NCI-H2029 (cell line): ENCODE results near the gene PPARG.
"Not testable (repeated sequence)": the region's sequence is repeated elsewhere in the genome, so short reads cannot be mapped to it uniquely, and the experiment has no call there.

Experiments
- DNase-seq: peaks from one replicate; lab custom pipeline; 2025; lab: John Stamatoyannopoulos, UW

PPARG gene

DNA sequence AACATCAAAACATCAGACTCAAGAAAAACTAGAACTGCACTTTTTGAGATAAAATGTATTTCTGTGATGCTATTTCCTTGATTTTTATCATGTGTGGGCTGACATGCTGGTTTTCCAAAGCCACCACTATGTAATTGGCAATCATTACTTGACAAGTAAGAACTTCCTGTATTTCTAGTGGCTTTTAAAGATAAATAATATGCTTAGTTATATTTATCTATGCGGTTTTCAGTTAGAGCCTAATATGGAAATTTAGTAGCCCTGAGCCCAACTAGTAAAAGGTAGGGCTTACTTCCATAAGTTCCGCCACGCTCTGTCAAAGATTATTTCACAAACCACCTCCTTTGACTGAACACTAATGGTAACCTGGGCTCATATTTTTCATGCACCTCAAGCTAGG lies 91.6 kb downstream of the PPARG start:
- no peak for DNase-seq

DNA sequence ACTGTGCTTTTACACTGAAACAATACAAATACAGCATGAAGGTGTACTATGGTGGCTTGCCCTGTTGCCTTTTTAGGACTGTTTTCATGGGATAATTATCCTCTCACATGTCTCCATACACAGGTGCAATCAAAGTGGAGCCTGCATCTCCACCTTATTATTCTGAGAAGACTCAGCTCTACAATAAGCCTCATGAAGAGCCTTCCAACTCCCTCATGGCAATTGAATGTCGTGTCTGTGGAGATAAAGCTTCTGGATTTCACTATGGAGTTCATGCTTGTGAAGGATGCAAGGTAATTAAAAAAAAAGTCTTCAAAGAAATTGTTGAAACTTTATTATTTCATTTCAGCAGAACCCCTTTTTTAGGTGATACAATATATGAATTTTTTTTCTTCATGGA lies 92.3 kb downstream of the PPARG start:
- DNase-seq, result no peak

DNA sequence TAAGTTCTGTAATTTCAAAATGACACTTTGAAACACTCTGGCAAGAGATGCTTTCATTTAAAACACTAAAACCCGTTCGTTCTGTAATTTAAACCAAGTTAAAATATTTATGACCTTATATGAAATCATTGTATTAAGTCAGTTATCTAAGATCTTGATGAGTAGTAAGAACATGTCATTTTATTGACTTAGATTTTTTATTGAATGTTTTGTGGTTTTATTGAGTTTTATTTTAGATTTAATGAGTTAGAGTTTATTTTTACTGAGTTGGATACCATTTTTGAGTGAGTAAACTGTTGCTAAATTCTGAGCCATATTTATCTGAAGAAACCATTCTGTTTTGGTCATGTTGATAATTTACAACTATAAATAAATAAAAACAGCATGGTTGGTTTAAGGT lies 94.3 kb downstream of the PPARG start:
- no peak for DNase-seq

DNA sequence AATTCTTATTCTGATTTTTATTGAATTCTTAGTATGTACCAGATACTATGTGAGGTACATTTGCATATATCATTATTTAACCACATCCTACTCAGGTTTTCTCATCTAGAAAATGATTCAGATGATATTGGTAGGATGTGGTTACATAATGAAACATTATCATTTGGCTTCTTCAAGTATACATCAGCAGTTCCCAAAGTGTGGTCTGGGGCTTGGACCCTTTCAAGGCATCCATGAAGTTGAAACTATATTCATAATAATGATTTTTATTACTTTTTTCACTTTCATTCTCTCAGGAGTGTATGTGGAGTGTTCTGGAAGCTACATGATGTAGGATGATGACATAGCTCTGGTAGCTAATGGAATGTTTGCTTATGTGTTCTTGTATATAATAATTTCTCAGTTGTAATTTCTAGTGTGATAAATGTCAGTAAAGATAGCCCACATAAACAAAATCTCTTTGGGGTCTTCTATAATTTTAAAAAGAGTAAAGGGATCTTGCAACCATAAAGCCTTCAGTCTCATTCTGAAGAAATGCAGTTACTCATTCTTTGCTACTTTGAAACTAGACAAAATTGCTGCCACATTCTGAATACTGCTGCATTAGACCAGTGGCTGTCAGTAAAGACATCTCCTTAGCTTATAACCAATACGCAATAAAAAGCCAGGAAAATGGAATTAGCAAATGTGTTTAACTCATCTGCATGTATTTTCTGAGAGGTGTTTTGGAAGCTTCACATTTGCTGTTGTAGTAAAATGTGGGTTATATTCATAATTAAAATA lies 95.8 kb downstream of the PPARG start:
- DNase-seq, result no peak

DNA sequence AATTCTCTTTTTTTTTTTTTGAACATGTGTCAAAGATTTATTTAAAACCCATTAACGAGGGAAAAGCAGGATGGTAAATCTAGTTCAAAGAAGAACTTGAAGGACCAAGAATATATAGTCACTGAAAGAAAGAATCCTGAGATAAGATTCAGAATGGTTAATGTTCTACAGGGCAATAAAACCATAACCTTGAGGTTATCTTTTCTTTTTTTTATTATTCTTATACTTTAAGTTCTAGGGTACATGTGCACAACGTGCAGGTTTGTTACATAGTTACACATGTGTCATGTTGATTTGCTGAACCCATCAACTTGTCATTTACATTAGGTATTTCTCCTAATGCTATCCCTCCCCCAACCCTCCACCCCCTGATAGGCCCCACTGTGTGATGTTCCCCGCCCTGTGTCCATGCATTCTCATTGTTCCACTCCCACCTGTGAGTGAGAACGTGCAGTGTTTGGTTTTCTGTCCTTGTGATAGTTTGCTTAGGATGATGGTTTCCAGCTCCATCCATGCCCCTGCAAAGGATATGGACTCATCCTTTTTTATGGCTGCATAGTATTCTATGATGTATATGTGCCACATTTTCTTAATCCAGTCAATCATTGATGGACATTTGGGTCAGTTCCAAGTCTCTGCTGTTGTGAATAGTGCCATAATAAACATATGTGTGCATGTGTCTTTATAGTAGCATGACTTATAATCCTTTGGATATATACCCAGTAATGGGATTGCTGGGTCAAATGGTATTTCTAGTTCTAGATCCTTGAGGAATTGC lies 97.8 kb downstream of the PPARG start:
- not testable (repeated sequence) for DNase-seq

DNA sequence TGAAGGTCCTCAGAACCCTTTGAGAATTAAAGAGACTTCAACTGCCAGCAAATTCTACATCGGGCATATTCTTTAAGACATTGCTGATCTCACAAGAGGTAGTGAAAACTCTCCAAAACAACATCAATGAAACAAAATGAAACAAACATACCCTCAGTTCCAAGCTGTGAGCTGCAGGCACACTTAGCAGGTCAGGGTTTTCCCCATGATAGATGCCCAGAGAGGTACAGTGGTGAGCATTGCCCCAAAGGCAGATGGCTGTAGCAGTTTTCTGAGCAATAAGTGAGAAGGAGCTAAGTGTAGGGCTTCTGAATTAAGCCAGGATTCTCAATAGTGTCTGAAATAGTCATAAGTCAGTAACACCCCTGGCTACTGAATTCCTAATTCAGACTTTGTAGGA lies 99.3 kb downstream of the PPARG start:
- no peak for DNase-seq

DNA sequence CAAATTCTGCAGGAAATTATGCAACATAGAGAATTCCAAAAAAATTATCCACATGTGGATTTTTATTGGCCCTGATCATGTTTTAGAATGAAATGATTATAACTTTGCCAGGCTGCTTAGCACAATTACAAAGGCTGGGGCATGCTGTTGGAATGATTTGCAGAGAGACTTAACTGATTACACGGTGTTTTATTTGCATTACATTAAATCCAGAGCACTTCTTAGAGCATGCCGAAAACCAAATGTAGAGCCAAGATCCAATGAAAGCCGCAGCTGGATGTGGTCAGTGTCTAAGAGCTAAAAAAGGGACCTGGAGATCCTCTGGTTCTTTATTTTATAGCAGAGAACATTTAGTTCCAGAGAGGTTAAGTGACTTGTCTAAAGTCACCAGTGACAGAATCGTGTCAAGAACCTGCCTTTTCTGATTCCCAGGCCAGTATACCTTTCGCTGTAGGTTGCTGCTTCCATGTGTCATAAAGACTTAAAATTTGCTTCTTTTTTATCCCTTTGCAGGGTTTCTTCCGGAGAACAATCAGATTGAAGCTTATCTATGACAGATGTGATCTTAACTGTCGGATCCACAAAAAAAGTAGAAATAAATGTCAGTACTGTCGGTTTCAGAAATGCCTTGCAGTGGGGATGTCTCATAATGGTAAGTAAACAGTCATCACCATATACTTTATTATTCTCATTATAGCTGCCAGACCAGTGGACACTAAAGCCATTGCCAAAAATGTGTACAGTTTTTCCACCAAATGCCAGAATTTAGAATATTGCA lies 103.4 kb downstream of the PPARG start:
- no peak for DNase-seq

DNA sequence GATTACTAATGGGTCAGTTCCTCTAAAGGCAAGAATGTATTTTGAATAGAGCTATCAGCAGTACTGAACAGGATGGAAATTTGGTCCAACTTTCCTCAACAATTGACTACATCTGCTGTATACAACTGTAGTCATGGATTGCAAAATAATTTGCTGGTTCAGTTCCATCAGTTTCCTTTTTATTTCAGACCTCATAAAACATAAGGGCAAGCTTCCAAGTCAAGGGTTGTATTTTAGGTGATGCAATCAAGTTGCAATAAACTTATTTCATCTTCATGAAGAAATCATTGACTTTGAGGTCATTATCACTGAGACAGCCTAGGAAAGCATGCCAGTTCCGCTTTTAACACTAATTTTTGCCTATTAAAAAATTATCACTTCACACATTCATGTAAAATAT lies 105.0 kb downstream of the PPARG start:
- no peak for DNase-seq

DNA sequence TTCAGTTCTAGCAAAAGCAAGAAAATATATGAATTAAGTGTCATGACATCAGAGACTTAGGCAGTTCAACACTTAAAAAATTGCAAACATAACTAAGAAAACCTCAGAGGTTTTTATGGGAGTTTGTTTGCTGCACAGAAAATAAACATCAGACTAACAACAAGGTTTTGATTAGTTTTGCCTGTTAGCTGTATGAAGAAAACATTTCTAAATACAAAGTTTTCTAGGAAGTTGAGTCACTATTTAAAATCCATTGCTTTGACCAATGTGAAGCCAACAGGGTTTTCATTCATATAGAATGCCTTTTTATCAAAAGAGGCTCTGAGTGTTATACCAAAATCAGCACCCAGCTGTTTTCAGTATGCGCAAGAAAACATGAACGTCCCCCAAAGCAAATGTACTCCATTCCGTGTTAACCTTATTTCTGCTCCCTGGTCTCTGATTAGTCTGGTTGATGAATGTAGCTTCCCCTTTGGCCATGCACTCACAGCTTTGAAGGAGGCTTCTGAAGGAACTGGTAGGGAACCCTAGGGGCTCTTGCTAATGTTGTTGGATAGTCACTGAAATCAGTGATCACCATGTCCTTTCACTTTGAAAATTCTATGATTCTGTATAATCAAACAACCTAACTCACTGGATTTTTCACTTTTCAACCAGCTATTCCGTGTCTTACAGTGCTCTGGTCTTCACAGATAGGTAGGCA lies 105.8 kb downstream of the PPARG start:
- no peak for DNase-seq

DNA sequence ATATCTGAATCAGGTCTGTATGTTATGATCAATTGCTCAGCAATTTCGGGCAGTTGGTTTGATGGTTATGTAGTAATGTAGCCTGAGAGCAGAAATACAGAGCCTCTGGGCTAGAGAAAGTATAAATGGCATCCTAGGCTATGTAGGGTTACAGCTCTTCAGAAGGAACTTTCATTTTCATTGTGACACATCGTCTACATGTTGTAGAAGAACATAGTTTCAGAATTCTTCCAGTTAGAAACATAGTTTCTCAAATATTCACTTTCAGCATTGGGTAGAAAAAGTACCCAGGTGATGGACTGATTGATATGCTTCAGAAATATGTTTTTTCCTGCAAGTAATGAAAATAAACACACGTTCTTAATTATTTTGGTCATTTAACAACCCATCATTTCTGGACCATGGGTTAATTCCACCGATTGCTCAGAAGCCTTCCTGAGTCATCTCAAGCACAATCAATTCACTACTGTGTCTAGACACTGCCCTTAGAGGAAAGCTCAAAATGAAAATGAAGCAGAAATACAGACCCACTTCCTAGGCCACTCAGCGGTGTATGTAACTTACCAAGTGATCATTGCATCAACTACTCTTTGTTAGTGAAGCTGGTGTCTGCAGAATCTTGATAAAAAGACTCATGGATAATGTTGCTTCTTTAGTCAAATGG lies 106.6 kb downstream of the PPARG start:
- no peak for DNase-seq

DNA sequence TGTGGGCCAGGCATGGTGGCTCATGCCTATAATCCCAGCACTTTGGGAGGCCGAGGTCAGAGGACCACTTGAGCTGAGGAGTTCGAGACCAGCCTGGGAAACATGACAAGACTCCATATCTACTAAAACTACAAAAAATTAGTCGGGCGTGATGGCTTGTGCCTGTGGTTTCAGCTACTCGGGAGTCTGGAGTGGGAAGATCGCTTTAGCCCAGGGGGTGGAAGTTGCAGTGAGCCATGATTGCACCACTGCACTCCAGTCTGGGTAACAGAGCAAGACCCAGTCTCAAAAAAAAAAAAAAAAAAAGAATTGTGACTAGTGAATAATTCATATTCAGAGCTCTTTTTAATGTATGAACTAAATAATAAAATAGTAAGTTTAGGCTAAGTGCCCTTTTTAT lies 107.6 kb downstream of the PPARG start:
- no peak for DNase-seq

DNA sequence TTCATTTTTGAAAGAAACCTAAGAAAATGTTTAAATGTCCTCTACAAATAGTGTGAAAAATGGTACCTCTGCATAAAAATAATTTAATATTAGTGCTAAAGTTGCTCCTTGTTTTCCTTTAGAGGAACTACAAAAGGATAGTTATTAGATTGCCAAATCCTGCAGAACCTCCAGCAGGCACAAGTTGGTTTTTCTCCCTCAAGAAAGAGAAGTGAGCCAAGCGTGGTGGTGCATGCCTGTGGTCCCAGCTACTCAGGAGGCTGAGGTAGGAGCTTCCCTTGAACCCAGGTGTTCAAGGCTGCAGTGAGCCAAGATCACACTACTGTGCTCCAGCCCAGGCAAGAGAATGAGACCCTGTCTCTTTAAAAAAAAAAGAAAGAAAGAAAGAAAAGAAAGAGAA lies 110.4 kb downstream of the PPARG start:
- no peak for DNase-seq

DNA sequence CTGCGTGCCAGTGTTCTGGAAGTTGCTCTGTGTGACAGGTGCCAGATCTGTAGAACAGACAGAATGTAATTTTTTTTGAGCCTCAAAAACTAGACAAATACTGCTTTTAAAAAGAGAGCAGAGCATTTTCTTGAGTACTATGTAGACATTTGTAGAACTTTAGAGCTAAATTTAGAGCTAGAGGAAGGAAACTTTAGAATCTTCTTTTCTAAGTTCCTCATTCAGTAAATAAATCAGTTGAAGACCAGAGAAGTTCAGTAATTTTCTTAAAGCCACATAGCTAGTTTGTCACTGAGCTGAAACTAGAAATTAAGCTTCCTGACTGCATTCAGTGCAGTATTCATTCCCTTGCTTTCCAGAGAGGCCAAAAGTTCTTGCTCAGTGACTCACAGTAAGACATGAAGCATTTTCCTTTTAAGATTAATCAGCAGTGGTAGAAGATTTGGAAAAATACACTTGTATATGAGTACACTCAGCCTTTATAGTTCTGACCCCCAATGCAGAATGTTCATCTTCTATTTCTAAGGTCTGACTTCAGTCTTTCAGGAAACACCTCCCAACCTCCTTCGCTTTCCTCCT lies 111.8 kb downstream of the PPARG start:
- no peak for DNase-seq

DNA sequence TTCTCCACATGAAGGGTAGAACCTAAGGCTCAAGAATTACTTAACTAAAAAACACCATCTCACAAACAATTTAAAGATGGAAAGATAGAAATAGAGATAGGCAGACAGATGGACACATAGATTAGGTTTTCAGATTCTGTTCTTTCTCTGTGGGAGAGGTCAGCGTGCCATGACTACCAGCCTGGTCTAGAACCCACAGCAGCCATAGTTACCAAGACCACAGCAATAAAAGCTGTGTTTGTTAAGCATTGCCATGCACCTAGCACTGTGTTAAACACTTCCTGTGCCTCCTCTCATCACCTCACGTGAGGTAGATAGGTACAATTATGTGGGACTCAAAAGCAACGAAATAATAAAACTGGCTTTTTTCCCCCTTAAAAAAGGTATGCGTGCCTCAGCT lies 112.3 kb downstream of the PPARG start:
- no peak for DNase-seq

DNA sequence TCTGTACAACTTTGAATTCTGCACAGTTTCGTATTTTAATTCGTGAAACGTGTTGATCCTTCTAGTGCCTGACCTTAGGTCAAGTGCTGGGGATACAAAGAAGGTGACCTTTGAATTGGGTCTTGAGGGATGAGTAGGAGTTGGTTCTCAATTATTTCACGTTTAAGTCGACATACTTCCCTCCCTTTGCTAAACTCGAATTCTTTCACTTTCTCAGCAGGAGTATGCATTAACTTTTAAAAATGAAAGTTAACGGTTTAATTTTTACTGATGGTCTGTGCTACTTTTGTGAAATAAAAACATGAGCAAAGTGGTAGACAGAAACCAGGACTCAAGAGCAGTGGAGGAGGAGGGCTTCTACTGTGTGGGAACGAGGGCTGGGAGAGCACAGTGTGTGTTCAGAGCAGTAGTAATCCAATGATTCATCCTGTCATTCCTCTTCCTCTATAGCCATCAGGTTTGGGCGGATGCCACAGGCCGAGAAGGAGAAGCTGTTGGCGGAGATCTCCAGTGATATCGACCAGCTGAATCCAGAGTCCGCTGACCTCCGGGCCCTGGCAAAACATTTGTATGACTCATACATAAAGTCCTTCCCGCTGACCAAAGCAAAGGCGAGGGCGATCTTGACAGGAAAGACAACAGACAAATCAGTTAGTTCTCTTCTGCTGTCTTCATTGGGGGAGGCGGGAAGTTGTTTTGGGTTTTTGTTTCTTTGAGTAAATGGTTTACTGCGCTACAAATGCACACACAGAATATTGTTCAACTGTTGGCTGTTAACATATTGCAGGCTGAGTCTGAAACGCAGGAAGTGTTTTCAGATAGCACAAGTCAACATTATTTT lies 116.8 kb downstream of the PPARG start:
- no peak for DNase-seq

DNA sequence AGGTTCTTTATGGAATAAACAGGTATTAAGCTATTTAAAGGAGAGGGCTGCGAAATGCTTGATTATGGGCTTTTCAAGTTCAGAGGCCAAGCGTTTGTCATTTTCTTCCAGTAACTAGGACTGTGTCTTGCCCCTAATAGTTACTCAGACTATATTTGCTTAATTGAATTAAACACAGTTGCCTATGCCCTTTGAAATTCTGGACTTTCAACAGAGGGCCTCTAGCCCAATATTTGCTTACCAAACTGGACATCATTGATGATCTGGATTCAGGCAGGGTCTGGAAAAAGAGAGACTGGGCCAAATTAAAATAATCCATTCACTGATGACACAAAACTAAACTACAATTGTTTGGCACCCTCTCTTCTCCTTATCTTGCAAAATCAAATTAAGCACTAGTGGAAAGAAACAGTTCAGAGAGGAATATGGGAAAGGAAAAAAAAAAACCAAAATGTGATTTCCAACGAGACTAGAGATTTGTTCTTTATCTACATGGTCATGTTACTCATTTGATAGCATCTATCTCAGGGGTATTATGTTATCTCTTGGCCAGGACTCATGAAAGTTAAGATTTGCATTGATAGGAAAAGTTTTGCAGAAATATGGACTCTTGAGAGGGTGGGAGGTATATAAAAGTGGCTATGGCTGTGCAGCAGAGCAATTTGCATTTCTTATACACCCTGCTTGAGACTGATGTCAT lies 120.3 kb downstream of the PPARG start:
- no peak for DNase-seq

DNA sequence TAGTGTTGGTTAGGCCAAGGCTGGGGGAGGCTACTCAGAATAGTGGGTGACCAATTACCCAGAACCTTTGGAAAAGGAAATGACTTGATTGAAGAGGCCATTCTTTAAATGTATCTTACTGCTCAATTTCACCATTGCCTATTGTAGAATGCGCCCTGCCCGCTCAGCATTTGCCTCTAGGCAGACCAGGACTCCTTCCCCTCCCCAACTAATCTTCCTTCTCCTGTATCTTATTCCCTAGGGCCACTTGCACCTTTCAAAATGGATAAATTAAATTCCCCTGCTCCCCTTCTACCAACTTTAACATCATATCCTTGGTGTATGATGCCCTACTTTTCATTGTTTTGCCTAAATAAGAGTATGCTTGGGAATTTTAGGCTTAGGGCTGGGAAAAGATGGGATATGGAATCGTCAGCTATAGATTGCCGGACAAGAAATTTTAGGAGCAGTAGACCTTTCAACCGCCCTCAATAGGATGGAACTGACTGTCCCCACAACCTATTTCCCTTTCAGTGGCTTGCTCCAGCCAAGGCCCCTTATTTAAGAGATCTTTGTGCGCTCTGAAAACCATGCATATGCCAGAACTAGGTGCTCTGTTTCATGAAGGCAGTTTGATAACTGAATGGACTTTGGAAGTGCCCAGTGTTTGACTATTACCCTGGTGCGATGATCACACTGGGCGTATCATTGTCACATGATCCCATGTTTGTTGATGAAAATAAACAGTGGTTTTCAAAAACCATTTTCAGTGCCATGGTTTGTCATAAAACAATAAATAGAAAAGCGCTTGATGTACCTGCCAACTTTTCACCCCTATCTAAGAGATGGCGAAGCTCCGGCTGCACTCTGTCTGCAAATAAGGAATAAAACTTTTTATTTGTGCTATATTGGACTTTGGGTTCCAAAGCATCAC lies 121.1 kb downstream of the PPARG start:
- no peak for DNase-seq

DNA sequence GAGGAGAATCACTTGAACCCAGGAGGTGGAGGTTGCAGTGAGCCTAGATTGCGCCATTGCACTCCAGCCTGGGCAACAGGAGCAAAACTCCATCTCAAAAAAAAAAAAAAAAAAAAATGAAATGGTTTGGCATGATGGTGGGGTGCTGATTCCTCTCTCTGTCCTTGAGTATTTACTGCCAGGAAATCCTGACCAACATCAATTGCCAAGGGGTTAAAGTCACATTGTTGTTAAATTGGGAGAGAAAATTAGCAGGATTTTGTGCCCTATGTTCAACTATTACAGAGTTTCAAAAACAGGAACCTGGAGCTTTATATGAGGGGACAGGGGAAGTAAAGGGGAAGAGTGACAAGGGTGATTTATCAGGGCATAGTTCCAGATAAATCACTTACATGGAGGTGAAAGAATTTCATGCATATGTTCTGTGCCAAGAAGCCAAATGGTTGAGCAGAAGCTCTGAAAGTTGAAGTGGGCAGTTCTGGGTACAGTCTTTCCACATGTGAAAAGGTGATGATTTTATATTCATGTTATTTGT lies 124.9 kb downstream of the PPARG start:
- DNase-seq, result no peak
